HepG2 (cell line): Measurements from ENCODE around the gene AUP1. TPM values are rescaled to one million over a fixed set of nuclear protein-coding genes. Genes with fewer than 3 reads are reported as not detected.

Experiments used
- GLMP ChIP-seq: sonication (generic); formaldehyde crosslinking; IDR thresholded peaks from 2 replicates; pipeline ENCODE4 v1.9.0; 2021; ENCODE audit warnings: missing genetic modification reagents, mild to moderate bottlenecking, borderline replicate concordance
- GMEB2 ChIP-seq: IDR thresholded peaks from 2 replicates; pipeline ENCODE4 v1.6.1; 2016; ENCODE audit warnings: missing biosample characterization, missing genetic modification reagents, low read depth
- MYC ChIP-seq: sonication (generic); formaldehyde crosslinking; IDR thresholded peaks from 2 replicates; pipeline ENCODE4 v1.9.0; 2021; ENCODE audit warnings: missing genetic modification reagents, borderline replicate concordance
- NR2C2 ChIP-seq: sonication (generic); formaldehyde crosslinking; IDR thresholded peaks from 2 replicates; pipeline ENCODE4 v1.4.0; 2020; ENCODE audit warnings: missing genetic modification reagents, mild to moderate bottlenecking, moderate library complexity, borderline replicate concordance
- POLR2A ChIP-seq, 2 experiments: IDR thresholded peaks; 2 replicates each; pipeline ENCODE4 v1.6.1; 2011; ENCODE audit warnings: low read depth in 2 of 2, low read length in 2 of 2, mild to moderate bottlenecking in 1 of 2, moderate library complexity in 1 of 2; ENCODE audit not compliant: insufficient read depth in 1 of 2
- PRDM10 ChIP-seq: sonication (generic); formaldehyde crosslinking; IDR thresholded peaks from 2 replicates; pipeline ENCODE4 v1.4.0; 2020; ENCODE audit warnings: low read depth, missing genetic modification reagents
- SMAD1 ChIP-seq: sonication (generic); formaldehyde crosslinking; IDR thresholded peaks from 2 replicates; pipeline ENCODE4 v1.4.0; 2020; ENCODE audit warnings: missing genetic modification reagents, low read depth, mild to moderate bottlenecking, borderline replicate concordance
- ZBTB34 ChIP-seq: sonication (generic); formaldehyde crosslinking; IDR thresholded peaks from 2 replicates; pipeline ENCODE4 v1.8.0; 2022; ENCODE audit warnings: mild to moderate bottlenecking, missing genetic modification reagents
- ZNF569 ChIP-seq: sonication (generic); formaldehyde crosslinking; IDR thresholded peaks from 2 replicates; pipeline ENCODE4 v1.5.0; 2020; ENCODE audit warnings: mild to moderate bottlenecking, missing genetic modification reagents, moderate library complexity, borderline replicate concordance
- ZNF609 ChIP-seq: sonication (generic); formaldehyde crosslinking; IDR thresholded peaks from 2 replicates; pipeline ENCODE4 v1.4.0; 2020; ENCODE audit warnings: mild to moderate bottlenecking, missing genetic modification reagents, borderline replicate concordance
- ZNF710 ChIP-seq: sonication (generic); formaldehyde crosslinking; IDR thresholded peaks from 2 replicates; pipeline ENCODE4 v1.5.0; 2020; ENCODE audit warnings: mild to moderate bottlenecking, missing genetic modification reagents, borderline replicate concordance
- polyA plus RNA-seq, 8 experiments: library from polyadenylated mRNA; depleted of rRNA in 3 of 8; stranded (reverse) in 7 of 8; unstranded in 1 of 8; fragments of >200 nt; fragmentation: Illumina TruSeq in 4 of 8; extraction: Trizol in 4 of 8; gene quantifications; 2 replicates each; pipeline versions ENCODE4 v1.2.1 to v1.2.3, GENCODE V29; 2011 to 2016; ENCODE audit warnings: low read depth in 4 of 8, missing spikeins in 1 of 8, mixed read lengths in 1 of 8; ENCODE audit not compliant: insufficient read depth in 1 of 8
- total RNA-seq, 5 experiments: library from RNA; depleted of rRNA; stranded (reverse); fragments of >200 nt; fragmentation: Illumina TruSeq; extraction: Trizol; gene quantifications; 2 replicates each; pipeline ENCODE4 v1.2.3, GENCODE V29; 2016; ENCODE audit warnings: low read depth in 1 of 5

Gene AUP1
- total and polyA plus RNA-seq, 2 of the 13 experiments (the other 11 are each of a cell fraction or from before 2014, with no cell fraction given): 174 to 267 TPM

GRCh38 chr2:74482801-74483674 lies 46.5 kb downstream of the AUP1 start, which contains the start of the genes CCDC142 and TTC31 (continued):
- TF ChIP-seq ZNF609 (CRISPR knock-in tag) (peak; percentile 72), NR2C2 (peak; percentile 100), ZNF710 (CRISPR knock-in tag) (peak; percentile 31), PRDM10 (CRISPR knock-in tag) (peak; percentile 71; the same call in 1 of the 2 replicates), POLR2A (IDR thresholded peaks at IDR 0.05; ENCODE audit: insufficient read depth in 1 of 2, low read depth in 2 of 2, low read length in 2 of 2) (peak; percentile 75 to 89), ZNF569 (CRISPR knock-in tag) (0 out of 2 replicates have a peak, but pooled peaks have one; percentile 61), ZBTB34 (CRISPR knock-in tag) (peak; percentile 83), MYC (peak; percentile 82; the same call in 1 of the 2 replicates), GLMP (no peak), SMAD1 (peak; percentile 92; the same call in 1 of the 2 replicates), GMEB2 (CRISPR knock-in tag) (peak; percentile 49; the same call in 1 of the 2 replicates)
